HepG2 (cell line): ENCODE results near the gene BRK1. TPM values are rescaled to one million over a fixed set of nuclear protein-coding genes. Genes with fewer than 3 reads are reported as not detected.
A peak's percentile ranks its signal among the peaks of the same experiment; 100 is the strongest.

ENCODE experiments used
- BATF2 ChIP-seq: sonication (generic); formaldehyde crosslinking; IDR thresholded peaks from 2 replicates; pipeline ENCODE4 v1.8.0; 2022; ENCODE audit warnings: mild to moderate bottlenecking, missing genetic modification reagents, moderate library complexity
- CEBPG ChIP-seq: IDR thresholded peaks from 2 replicates; pipeline ENCODE4 v1.6.1; 2016
- FOXA3 ChIP-seq: IDR thresholded peaks from 2 replicates; pipeline ENCODE4 v1.6.1; 2016; ENCODE audit warnings: missing genetic modification reagents, missing compliant biosample characterization
- GATAD1 ChIP-seq: IDR thresholded peaks from 2 replicates; pipeline ENCODE4 v1.6.1; 2016; ENCODE audit warnings: missing genetic modification reagents, missing compliant biosample characterization
- KDM1A ChIP-seq: IDR thresholded peaks from 2 replicates; pipeline ENCODE4 v1.6.1; 2016; ENCODE audit warnings: missing compliant biosample characterization
- KLF15 ChIP-seq: sonication (generic); formaldehyde crosslinking; IDR thresholded peaks from 2 replicates; pipeline ENCODE4 v1.8.1; 2023; ENCODE audit warnings: borderline replicate concordance, mild to moderate bottlenecking, inconsistent platforms, missing genetic modification reagents, mixed read lengths
- NFATC3 ChIP-seq: sonication (generic); formaldehyde crosslinking; IDR thresholded peaks from 2 replicates; pipeline ENCODE4 v1.5.1; 2020; ENCODE audit warnings: mild to moderate bottlenecking, missing genetic modification reagents
- NR2F1 ChIP-seq, 2 experiments: fragments of 450-650 bp in 1 of 2; formaldehyde crosslinking in 1 of 2; IDR thresholded peaks; 2 replicates each; pipeline versions ENCODE4 v1.5.0 to v1.6.1; 2016 to 2020; ENCODE audit warnings: mild to moderate bottlenecking in 1 of 2, missing compliant biosample characterization in 1 of 2, missing genetic modification reagents in 1 of 2, moderate library complexity in 1 of 2
- PATZ1 ChIP-seq: sonication (generic); formaldehyde crosslinking; IDR thresholded peaks from 2 replicates; pipeline ENCODE4 v1.4.0; 2020; ENCODE audit warnings: missing genetic modification reagents
- REXO4 ChIP-seq: sonication (generic); formaldehyde crosslinking; IDR thresholded peaks from 2 replicates; pipeline ENCODE4 v1.8.0; 2022; ENCODE audit warnings: missing genetic modification reagents, mild to moderate bottlenecking, borderline replicate concordance
- SKI ChIP-seq: fragments of 450-650 bp; IDR thresholded peaks from one replicate; pipeline ENCODE4 v1.6.1; 2018; ENCODE audit warnings: mild to moderate bottlenecking; ENCODE audit not compliant: partially characterized antibody
- SMAD3 ChIP-seq: sonication (generic); formaldehyde crosslinking; IDR thresholded peaks from 2 replicates; pipeline ENCODE4 v1.4.0; 2020; ENCODE audit warnings: missing genetic modification reagents
- ZNF138 ChIP-seq: sonication (generic); formaldehyde crosslinking; IDR thresholded peaks from 2 replicates; pipeline ENCODE4 v1.5.0; 2020; ENCODE audit warnings: mild to moderate bottlenecking, low read depth, missing genetic modification reagents
- ZNF275 ChIP-seq: sonication (generic); formaldehyde crosslinking; IDR thresholded peaks from 2 replicates; pipeline ENCODE4 v1.8.0; 2022; ENCODE audit warnings: missing genetic modification reagents, mild to moderate bottlenecking, inconsistent platforms, borderline replicate concordance
- ZNF432 ChIP-seq: sonication (generic); formaldehyde crosslinking; IDR thresholded peaks from 2 replicates; pipeline ENCODE4 v1.5.0; 2020; ENCODE audit warnings: missing genetic modification reagents, mild to moderate bottlenecking, borderline replicate concordance
- ZNF644 ChIP-seq: IDR thresholded peaks from 2 replicates; pipeline ENCODE4 v1.6.1; 2016; ENCODE audit warnings: low read depth
- polyA plus RNA-seq, 8 experiments: library from polyadenylated mRNA; depleted of rRNA in 3 of 8; stranded (reverse) in 7 of 8; unstranded in 1 of 8; fragments of >200 nt; fragmentation: Illumina TruSeq in 4 of 8; extraction: Trizol in 4 of 8; gene quantifications; 2 replicates each; pipeline versions ENCODE4 v1.2.1 to v1.2.3, GENCODE V29; 2011 to 2016; ENCODE audit warnings: low read depth in 4 of 8, missing spikeins in 1 of 8, mixed read lengths in 1 of 8; ENCODE audit not compliant: insufficient read depth in 1 of 8
- total RNA-seq, 5 experiments: library from RNA; depleted of rRNA; stranded (reverse); fragments of >200 nt; fragmentation: Illumina TruSeq; extraction: Trizol; gene quantifications; 2 replicates each; pipeline ENCODE4 v1.2.3, GENCODE V29; 2016; ENCODE audit warnings: low read depth in 1 of 5
- TF ChIP-seq, protein P1 (sequence below): sonication (generic); formaldehyde crosslinking; IDR thresholded peaks from 2 replicates; pipeline ENCODE4 v1.5.0; 2020; ENCODE audit warnings: mild to moderate bottlenecking, missing genetic modification reagents, borderline replicate concordance
- TF ChIP-seq, protein P2 (sequence below): sonication (generic); formaldehyde crosslinking; IDR thresholded peaks from 2 replicates; pipeline ENCODE4 v1.8.0; 2022; ENCODE audit warnings: mild to moderate bottlenecking, missing genetic modification reagents; ENCODE audit not compliant: insufficient replicate concordance

Gene BRK1
- total and polyA plus RNA-seq, 2 of the 13 experiments (the other 11 are each of a cell fraction or from before 2014, with no cell fraction given), result 118 to 155 TPM

DNA sequence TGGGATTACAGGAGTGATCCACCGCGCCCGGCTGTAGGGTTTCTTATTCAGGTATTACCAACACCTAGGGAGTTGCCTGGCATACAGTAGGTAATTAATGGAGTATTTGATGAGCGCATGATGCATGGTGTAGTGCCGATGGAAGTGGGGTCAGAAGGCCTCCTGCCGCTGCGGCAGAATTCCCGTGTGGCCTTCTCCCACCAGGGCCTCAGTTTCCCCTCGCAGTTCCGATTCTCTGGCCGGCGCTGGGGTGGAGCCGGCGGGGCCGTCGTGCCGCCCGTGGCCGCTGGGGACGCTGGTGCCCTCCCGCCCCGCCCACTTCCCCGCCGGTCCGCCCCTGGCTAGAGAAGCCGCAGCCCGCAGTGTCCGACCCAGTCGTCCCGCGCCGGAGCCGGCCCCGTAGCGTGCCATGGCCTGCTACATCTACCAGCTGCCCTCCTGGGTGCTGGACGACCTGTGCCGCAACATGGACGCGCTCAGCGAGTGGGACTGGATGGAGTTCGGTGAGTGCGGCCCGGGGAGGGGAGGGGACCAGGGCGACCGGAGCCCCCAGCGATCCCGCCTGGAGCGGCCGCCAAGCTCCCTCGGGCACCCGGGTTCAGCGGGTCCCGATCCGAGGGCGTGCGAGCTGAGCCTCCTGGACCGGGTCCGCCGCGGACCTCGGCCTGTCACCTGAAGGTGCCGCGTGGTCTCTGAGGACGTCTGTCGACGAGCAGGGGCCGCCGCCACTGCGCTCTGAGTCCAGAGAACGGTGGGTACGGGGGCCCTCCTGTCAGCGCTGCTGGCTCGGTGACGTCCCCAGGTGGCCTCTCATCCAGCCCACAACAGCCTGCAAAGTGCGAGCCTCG is 49.3 kb downstream of the BRK1 start, which contains the start of gene IRAK2 (continued):
- no peak for TF ChIP-seq KLF15 (CRISPR knock-in tag)
- TF ChIP-seq, protein P1, sequence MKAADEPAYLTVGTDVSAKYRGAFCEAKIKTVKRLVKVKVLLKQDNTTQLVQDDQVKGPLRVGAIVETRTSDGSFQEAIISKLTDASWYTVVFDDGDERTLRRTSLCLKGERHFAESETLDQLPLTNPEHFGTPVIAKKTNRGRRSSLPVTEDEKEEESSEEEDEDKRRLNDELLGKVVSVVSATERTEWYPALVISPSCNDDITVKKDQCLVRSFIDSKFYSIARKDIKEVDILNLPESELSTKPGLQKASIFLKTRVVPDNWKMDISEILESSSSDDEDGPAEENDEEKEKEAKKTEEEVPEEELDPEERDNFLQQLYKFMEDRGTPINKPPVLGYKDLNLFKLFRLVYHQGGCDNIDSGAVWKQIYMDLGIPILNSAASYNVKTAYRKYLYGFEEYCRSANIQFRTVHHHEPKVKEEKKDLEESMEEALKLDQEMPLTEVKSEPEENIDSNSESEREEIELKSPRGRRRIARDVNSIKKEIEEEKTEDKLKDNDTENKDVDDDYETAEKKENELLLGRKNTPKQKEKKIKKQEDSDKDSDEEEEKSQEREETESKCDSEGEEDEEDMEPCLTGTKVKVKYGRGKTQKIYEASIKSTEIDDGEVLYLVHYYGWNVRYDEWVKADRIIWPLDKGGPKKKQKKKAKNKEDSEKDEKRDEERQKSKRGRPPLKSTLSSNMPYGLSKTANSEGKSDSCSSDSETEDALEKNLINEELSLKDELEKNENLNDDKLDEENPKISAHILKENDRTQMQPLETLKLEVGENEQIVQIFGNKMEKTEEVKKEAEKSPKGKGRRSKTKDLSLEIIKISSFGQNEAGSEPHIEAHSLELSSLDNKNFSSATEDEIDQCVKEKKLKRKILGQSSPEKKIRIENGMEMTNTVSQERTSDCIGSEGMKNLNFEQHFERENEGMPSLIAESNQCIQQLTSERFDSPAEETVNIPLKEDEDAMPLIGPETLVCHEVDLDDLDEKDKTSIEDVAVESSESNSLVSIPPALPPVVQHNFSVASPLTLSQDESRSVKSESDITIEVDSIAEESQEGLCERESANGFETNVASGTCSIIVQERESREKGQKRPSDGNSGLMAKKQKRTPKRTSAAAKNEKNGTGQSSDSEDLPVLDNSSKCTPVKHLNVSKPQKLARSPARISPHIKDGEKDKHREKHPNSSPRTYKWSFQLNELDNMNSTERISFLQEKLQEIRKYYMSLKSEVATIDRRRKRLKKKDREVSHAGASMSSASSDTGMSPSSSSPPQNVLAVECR (CRISPR knock-in tag), result peak; percentile 87
- TF ChIP-seq, protein P2, sequence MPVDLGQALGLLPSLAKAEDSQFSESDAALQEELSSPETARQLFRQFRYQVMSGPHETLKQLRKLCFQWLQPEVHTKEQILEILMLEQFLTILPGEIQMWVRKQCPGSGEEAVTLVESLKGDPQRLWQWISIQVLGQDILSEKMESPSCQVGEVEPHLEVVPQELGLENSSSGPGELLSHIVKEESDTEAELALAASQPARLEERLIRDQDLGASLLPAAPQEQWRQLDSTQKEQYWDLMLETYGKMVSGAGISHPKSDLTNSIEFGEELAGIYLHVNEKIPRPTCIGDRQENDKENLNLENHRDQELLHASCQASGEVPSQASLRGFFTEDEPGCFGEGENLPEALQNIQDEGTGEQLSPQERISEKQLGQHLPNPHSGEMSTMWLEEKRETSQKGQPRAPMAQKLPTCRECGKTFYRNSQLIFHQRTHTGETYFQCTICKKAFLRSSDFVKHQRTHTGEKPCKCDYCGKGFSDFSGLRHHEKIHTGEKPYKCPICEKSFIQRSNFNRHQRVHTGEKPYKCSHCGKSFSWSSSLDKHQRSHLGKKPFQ (CRISPR knock-in tag), result no peak
- TF ChIP-seq NR2F1 (CRISPR knock-in tag; IDR thresholded peaks at IDR 0.05), result no peak
- no peak for TF ChIP-seq KDM1A (CRISPR knock-in tag)
- no peak for TF ChIP-seq ZNF138 (CRISPR knock-in tag)
- TF ChIP-seq BATF2 (CRISPR knock-in tag), result 0 out of 2 replicates have a peak, but pooled peaks have one; percentile 58
- no peak for TF ChIP-seq REXO4 (CRISPR knock-in tag)
- no peak for TF ChIP-seq GATAD1 (CRISPR knock-in tag)
- no peak for TF ChIP-seq CEBPG (CRISPR knock-in tag)
- TF ChIP-seq ZNF432, result no peak
- no peak for TF ChIP-seq NFATC3 (CRISPR knock-in tag)
- TF ChIP-seq PATZ1 (CRISPR knock-in tag), result peak; percentile 64; the same call in 1 of the 2 replicates
- no peak for TF ChIP-seq ZNF275
- no peak for TF ChIP-seq SMAD3
- no peak for TF ChIP-seq SKI
- TF ChIP-seq ZNF644 (CRISPR knock-in tag), result no peak
- TF ChIP-seq FOXA3 (CRISPR knock-in tag), result no peak
